Upper lobe of left lung (tissue), 4 donors: ENCODE data around the gene SHROOM4.

Experiments used
- EP300 ChIP-seq, 4 donors: sonication (generic); formaldehyde crosslinking; IDR thresholded peaks; one replicate each; pipeline ENCODE4 v1.5.1; 2017; ENCODE audit warnings: antibody characterized with exemption in 4 of 4, control low read depth in 2 of 4
- POLR2A ChIP-seq, 4 donors: fragments of 450-650 bp; IDR thresholded peaks; one replicate each; pipeline ENCODE4 v1.5.1; 2016 to 2017; ENCODE audit warnings: antibody characterized with exemption in 4 of 4, mild to moderate bottlenecking in 2 of 4
- POLR2AphosphoS5 ChIP-seq, 2 donors: sonication (generic); formaldehyde crosslinking; IDR thresholded peaks; one replicate each; pipeline ENCODE4 v1.5.1; 2017; ENCODE audit warnings: antibody characterized with exemption in 2 of 2
- TF ChIP-seq, protein P1 (sequence below), 6 experiments: fragments of 450-650 bp in 4 of 6; fragments of 200-600 bp in 2 of 6; sonication (generic) in 2 of 6; IDR thresholded peaks; one replicate each; pipeline ENCODE4 v1.5.1; 2016 to 2019; ENCODE audit warnings: antibody characterized with exemption in 6 of 6

DNA sequence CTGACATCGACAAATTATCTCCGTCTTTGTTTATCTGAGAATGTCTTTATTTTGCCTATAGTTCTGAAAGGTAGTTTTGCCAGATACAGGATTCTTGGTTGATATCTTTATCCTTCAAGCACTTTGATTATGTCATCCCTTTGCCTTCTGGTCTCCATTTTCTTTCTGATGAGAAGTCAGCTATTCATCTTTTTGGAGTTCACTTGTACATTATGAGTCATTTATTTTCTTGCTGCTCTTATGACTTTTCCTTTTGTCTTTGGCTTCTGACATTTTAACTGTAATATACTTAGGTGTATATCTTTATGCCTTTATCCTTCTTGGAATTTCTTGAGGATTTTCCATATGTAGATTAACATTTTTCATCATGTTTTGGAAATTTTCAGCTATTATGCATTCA, 51.4 kb downstream of the SHROOM4 start:
- TF ChIP-seq, protein P1, sequence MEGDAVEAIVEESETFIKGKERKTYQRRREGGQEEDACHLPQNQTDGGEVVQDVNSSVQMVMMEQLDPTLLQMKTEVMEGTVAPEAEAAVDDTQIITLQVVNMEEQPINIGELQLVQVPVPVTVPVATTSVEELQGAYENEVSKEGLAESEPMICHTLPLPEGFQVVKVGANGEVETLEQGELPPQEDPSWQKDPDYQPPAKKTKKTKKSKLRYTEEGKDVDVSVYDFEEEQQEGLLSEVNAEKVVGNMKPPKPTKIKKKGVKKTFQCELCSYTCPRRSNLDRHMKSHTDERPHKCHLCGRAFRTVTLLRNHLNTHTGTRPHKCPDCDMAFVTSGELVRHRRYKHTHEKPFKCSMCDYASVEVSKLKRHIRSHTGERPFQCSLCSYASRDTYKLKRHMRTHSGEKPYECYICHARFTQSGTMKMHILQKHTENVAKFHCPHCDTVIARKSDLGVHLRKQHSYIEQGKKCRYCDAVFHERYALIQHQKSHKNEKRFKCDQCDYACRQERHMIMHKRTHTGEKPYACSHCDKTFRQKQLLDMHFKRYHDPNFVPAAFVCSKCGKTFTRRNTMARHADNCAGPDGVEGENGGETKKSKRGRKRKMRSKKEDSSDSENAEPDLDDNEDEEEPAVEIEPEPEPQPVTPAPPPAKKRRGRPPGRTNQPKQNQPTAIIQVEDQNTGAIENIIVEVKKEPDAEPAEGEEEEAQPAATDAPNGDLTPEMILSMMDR (IDR thresholded peaks at IDR 0.05): no peak
- TF ChIP-seq POLR2A (IDR thresholded peaks at IDR 0.05): no peak
- TF ChIP-seq EP300 (IDR thresholded peaks at IDR 0.05): no peak
- no peak for TF ChIP-seq POLR2AphosphoS5 (IDR thresholded peaks at IDR 0.05)
